CD4-positive, alpha-beta T cell treated with Interferon gamma for 1 hour (primary cell): ENCODE results near the gene SIRPB2.

Source experiments
- DNase-seq: peaks from one replicate; pipeline ENCODE4 v3.0.0-alpha.2; 2020

The SIRPB2 gene

GRCh38 chr20:1438361-1438760 lies 52.9 kb downstream of the SIRPB2 start:
- DNase-seq: no peak

- peak; percentile 78 for DNase-seq
Measured at GRCh38 chr20:1437235-1437904, 53.9 kb downstream of the SIRPB2 start.

- no peak for DNase-seq
Measured at GRCh38 chr20:1436263-1436662, 55.0 kb downstream of the SIRPB2 start.

GRCh38 chr20:1435337-1435699 lies 55.9 kb downstream of the SIRPB2 start:
- no peak for DNase-seq

GRCh38 chr20:1434571-1435336 lies 56.5 kb downstream of the SIRPB2 start:
- peak; percentile 75 for DNase-seq

- no peak for DNase-seq
Measured at GRCh38 chr20:1431158-1431557, 60.1 kb downstream of the SIRPB2 start.

- DNase-seq: no peak
Measured at GRCh38 chr20:1430004-1430451, 61.2 kb downstream of the SIRPB2 start.

GRCh38 chr20:1429143-1429728 lies 62.0 kb downstream of the SIRPB2 start:
- DNase-seq: no peak

- DNase-seq: no peak
Measured at GRCh38 chr20:1427457-1428054, 63.7 kb downstream of the SIRPB2 start.

GRCh38 chr20:1426231-1426849 lies 64.9 kb downstream of the SIRPB2 start:
- DNase-seq: no peak
